NCI-H2081 (cell line): ENCODE data around the gene SLC5A11.
A peak's percentile ranks its signal among the peaks of the same experiment; 100 is the strongest.
"Not testable (repeated sequence)": the region's sequence is repeated elsewhere in the genome, so short reads cannot be mapped to it uniquely, and the experiment has no call there.

Experiments
- DNase-seq, 2 experiments: peaks; one replicate each; lab custom pipeline; 2025; lab: John Stamatoyannopoulos, UW

SLC5A11 gene

GRCh38 chr16:24845726-24846547, at the start of gene SLC5A11:
SLC5A11 (plus strand) TSS chr16:24845963; CDS start chr16:24858644, 12,681 bp downstream.
- DNase-seq: no peak

GRCh38 chr16:24800586-24800985, 45.2 kb upstream of the SLC5A11 start:
- DNase-seq: no peak

GRCh38 chr16:24801761-24802302, 43.9 kb upstream of the SLC5A11 start:
- DNase-seq: no peak

- DNase-seq: no peak
These were observed 40.3 kb upstream of the SLC5A11 start for GRCh38 chr16:24805484-24805883.

GRCh38 chr16:24807301-24807700, 38.5 kb upstream of the SLC5A11 start:
- DNase-seq: no peak

- DNase-seq: no peak
These were observed 34.6 kb upstream of the SLC5A11 start for GRCh38 chr16:24810951-24811843.

GRCh38 chr16:24812813-24813212, 33.0 kb upstream of the SLC5A11 start:
- not testable (repeated sequence) for DNase-seq

GRCh38 chr16:24815021-24815420, 30.7 kb upstream of the SLC5A11 start:
- no peak for DNase-seq

- no peak for DNase-seq
These were observed 29.1 kb upstream of the SLC5A11 start for GRCh38 chr16:24816688-24817087.

- DNase-seq: no peak
These were observed 26.2 kb upstream of the SLC5A11 start for GRCh38 chr16:24819462-24820040.

GRCh38 chr16:24820522-24820921, 25.2 kb upstream of the SLC5A11 start:
- no peak for DNase-seq

- no peak for DNase-seq
These were observed 24.6 kb upstream of the SLC5A11 start for GRCh38 chr16:24821129-24821528.

GRCh38 chr16:24822542-24822941, 23.2 kb upstream of the SLC5A11 start:
- no peak for DNase-seq

- no peak for DNase-seq
These were observed 22.8 kb upstream of the SLC5A11 start for GRCh38 chr16:24822974-24823373.

- no peak for DNase-seq
These were observed 20.1 kb upstream of the SLC5A11 start for GRCh38 chr16:24825696-24826095.

GRCh38 chr16:24826096-24826690, 19.6 kb upstream of the SLC5A11 start:
- DNase-seq: peak in 1 of 2 experiments; percentile 56

- DNase-seq: no peak
These were observed 18.8 kb upstream of the SLC5A11 start for GRCh38 chr16:24826817-24827566.

- DNase-seq: no peak
These were observed 16.6 kb upstream of the SLC5A11 start for GRCh38 chr16:24829153-24829552.

- DNase-seq: no peak
These were observed 12.4 kb upstream of the SLC5A11 start for GRCh38 chr16:24833352-24833751.

GRCh38 chr16:24834459-24835335, 11.1 kb upstream of the SLC5A11 start:
- DNase-seq: peak in 1 of 2 experiments; percentile 21
